A549 (cell line): Measurements from ENCODE around the gene REEP3.

Experiments
- CEBPB ChIP-seq, 2 experiments: fragments of >200 bp in 1 of 2; sonication (Bioruptor Twin) in 1 of 2; formaldehyde crosslinking in 1 of 2; IDR thresholded peaks; 2 replicates each; pipeline ENCODE4 v1.6.1; 2012 to 2016
- EP300 ChIP-seq, 2 experiments: fragments of >200 bp; sonication (Bioruptor Twin); formaldehyde crosslinking; IDR thresholded peaks; 2 replicates in 1 of 2; 3 replicates in 1 of 2; pipeline ENCODE4 v1.6.1; 2016 to 2017
- FOXS1 ChIP-seq: fragments of 250-450 bp; sonication (Bioruptor Pico); IDR thresholded peaks from 2 replicates; pipeline ENCODE4 v1.5.0; 2020; ENCODE audit warnings: mild to moderate bottlenecking, moderate library complexity
- POLR2A ChIP-seq: IDR thresholded peaks from 2 replicates; pipeline ENCODE4 v1.6.1; 2012; ENCODE audit warnings: mild to moderate bottlenecking, low read length
- RARB ChIP-seq: fragments of 250-450 bp; sonication (Bioruptor Pico); IDR thresholded peaks from 2 replicates; pipeline ENCODE4 v1.8.0; 2021; ENCODE audit warnings: mild to moderate bottlenecking, moderate library complexity
- RNF2 ChIP-seq: fragments of 200-600 bp; sonication (generic); IDR thresholded peaks from 2 replicates; pipeline ENCODE4 v1.6.1; 2016; ENCODE audit warnings: low read depth, mild to moderate bottlenecking, antibody characterized with exemption, moderate library complexity, borderline replicate concordance
- SMC3 ChIP-seq: fragments of >200 bp; sonication (Bioruptor Twin); formaldehyde crosslinking; IDR thresholded peaks from 3 replicates; pipeline ENCODE4 v1.6.1; 2018; ENCODE audit warnings: inconsistent platforms
- ZFP36 ChIP-seq: fragments of 450-650 bp; IDR thresholded peaks from 2 replicates; pipeline ENCODE4 v1.6.1; 2014; ENCODE audit warnings: borderline replicate concordance; ENCODE audit not compliant: partially characterized antibody
- ZNF302 ChIP-seq: fragments of 250-450 bp; sonication (Bioruptor Pico); IDR thresholded peaks from 2 replicates; pipeline ENCODE4 v1.9.0; 2021; ENCODE audit warnings: inconsistent platforms, mild to moderate bottlenecking, moderate library complexity
- TF ChIP-seq, protein P1 (sequence below): fragments of >200 bp; sonication (Bioruptor Twin); formaldehyde crosslinking; IDR thresholded peaks from 3 replicates; pipeline ENCODE4 v1.5.1; 2016
- TF ChIP-seq, protein P2 (sequence below): fragments of 150-350 bp; IDR thresholded peaks from 2 replicates; pipeline ENCODE4 v1.6.1; 2014; ENCODE audit warnings: low read depth, mild to moderate bottlenecking, low read length

DNA sequence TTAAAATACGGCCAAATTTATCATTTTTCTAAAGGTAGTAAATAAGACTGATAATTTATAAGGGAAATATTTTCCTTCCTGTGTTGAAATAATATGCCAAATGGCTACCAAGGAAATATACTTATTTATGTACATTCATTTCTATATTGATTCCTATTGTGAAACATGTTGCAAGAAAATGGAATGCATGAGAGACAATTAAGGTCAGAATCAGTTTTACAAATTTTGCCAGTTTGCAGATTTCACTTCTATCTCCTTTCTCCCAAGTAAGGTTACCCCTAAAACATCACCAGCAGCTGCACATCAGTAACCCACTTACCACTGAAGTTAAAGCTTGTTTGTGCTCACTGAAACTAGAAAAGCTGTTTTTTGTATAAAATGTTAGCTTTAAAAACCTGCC is 19.2 kb upstream of the REEP3 start:
- no peak for TF ChIP-seq ZNF302 (CRISPR knock-in tag)
- no peak for TF ChIP-seq SMC3
- TF ChIP-seq, protein P1, sequence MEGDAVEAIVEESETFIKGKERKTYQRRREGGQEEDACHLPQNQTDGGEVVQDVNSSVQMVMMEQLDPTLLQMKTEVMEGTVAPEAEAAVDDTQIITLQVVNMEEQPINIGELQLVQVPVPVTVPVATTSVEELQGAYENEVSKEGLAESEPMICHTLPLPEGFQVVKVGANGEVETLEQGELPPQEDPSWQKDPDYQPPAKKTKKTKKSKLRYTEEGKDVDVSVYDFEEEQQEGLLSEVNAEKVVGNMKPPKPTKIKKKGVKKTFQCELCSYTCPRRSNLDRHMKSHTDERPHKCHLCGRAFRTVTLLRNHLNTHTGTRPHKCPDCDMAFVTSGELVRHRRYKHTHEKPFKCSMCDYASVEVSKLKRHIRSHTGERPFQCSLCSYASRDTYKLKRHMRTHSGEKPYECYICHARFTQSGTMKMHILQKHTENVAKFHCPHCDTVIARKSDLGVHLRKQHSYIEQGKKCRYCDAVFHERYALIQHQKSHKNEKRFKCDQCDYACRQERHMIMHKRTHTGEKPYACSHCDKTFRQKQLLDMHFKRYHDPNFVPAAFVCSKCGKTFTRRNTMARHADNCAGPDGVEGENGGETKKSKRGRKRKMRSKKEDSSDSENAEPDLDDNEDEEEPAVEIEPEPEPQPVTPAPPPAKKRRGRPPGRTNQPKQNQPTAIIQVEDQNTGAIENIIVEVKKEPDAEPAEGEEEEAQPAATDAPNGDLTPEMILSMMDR: no peak
- TF ChIP-seq ZFP36: no peak
- no peak for TF ChIP-seq EP300 (IDR thresholded peaks at IDR 0.05)
- no peak for TF ChIP-seq RNF2
- TF ChIP-seq FOXS1: no peak
- TF ChIP-seq POLR2A: no peak
- no peak for TF ChIP-seq CEBPB (IDR thresholded peaks at IDR 0.05)
- TF ChIP-seq RARB (CRISPR knock-in tag): no peak
- TF ChIP-seq, protein P2, sequence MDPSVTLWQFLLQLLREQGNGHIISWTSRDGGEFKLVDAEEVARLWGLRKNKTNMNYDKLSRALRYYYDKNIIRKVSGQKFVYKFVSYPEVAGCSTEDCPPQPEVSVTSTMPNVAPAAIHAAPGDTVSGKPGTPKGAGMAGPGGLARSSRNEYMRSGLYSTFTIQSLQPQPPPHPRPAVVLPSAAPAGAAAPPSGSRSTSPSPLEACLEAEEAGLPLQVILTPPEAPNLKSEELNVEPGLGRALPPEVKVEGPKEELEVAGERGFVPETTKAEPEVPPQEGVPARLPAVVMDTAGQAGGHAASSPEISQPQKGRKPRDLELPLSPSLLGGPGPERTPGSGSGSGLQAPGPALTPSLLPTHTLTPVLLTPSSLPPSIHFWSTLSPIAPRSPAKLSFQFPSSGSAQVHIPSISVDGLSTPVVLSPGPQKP: no peak
